Measurements from ENCODE around the gene ITGB3.
"Not testable (repeated sequence)": the region's sequence is repeated elsewhere in the genome, so short reads cannot be mapped to it uniquely, and the experiment has no call there.

- not testable (repeated sequence) for TF ChIP-seq CTCF (IDR thresholded peaks at IDR 0.05 in 2 of 3, conservative IDR thresholded peaks at IDR 0.05 in 1 of 3; ENCODE audit: borderline replicate concordance in 1 of 3, insufficient read depth in 1 of 3, low read depth in 2 of 3, low read length in 2 of 3); POLR2AphosphoS5 (IDR thresholded peaks at IDR 0.05; ENCODE audit: low read depth, low read length); RAD21 (IDR thresholded peaks at IDR 0.05; ENCODE audit: low read depth); MAX (IDR thresholded peaks at IDR 0.05); EZH2 (IDR thresholded peaks at IDR 0.05); POLR2A (IDR thresholded peaks at IDR 0.05; ENCODE audit: borderline replicate concordance, extremely low read depth, insufficient read depth, insufficient read length); YY1 (IDR thresholded peaks at IDR 0.05; ENCODE audit: extremely low read depth, insufficient replicate concordance, low read depth, low read length); SRF (IDR thresholded peaks at IDR 0.05; ENCODE audit: low read depth)
Measured at GRCh38 chr17:47269561-47270280, 16.1 kb downstream of the ITGB3 start.

Measured in HCT116 (cell line).